Ovary (tissue), 10 donors: ENCODE measurements around the gene PLPP6. TPM values are rescaled to one million over a fixed set of nuclear protein-coding genes. Genes with fewer than 3 reads are reported as not detected.

Experiments
- DNase-seq, 5 donors: peaks; one replicate each; pipeline ENCODE4 v3.0.0-alpha.2; 2019 to 2020
- H3K27ac ChIP-seq, 2 donors: fragments of 200-600 bp; one replicate each; pipeline versions ENCODE4 v1.5.1 to v1.8.0; 2019 to 2022
- H3K27me3 ChIP-seq: fragments of 200-600 bp; one replicate; pipeline ENCODE4 v1.8.0; 2022
- H3K36me3 ChIP-seq: fragments of 200-600 bp; sonication (generic); one replicate; pipeline ENCODE4 v1.5.1; 2019
- H3K4me1 ChIP-seq: one replicate; pipeline ENCODE4 v1.8.1; 2013; ENCODE audit warnings: mild to moderate bottlenecking, moderate library complexity; ENCODE audit not compliant: insufficient read depth
- H3K4me3 ChIP-seq: fragments of 200-600 bp; sonication (generic); one replicate; pipeline ENCODE4 v1.5.1; 2017
- H3K9me3 ChIP-seq, 2 donors: fragments of 200-600 bp in 1 of 2; sonication (generic) in 1 of 2; one replicate each; pipeline versions ENCODE4 v1.5.1 to v1.8.1; 2013 to 2019; ENCODE audit warnings: mild to moderate bottlenecking in 1 of 2, moderate library complexity in 1 of 2
- CTCF ChIP-seq, 3 donors: fragments of 450-650 bp in 2 of 3; fragments of 200-600 bp in 1 of 3; IDR thresholded peaks; one replicate each; pipeline versions ENCODE4 v1.5.1 to v1.8.0; 2016 to 2022; ENCODE audit warnings: antibody characterized with exemption in 3 of 3, mild to moderate bottlenecking in 1 of 3
- EP300 ChIP-seq: sonication (generic); formaldehyde crosslinking; IDR thresholded peaks from one replicate; pipeline ENCODE4 v1.6.1; 2017; ENCODE audit warnings: antibody characterized with exemption
- POLR2A ChIP-seq: fragments of 450-650 bp; IDR thresholded peaks from one replicate; pipeline ENCODE4 v1.6.1; 2017; ENCODE audit warnings: antibody characterized with exemption, mild to moderate bottlenecking, moderate library complexity
- WGBS, 3 donors: extraction: QIAGEN DNeasy Blood & Tissue Kit in 1 of 3; methylation state at CpG; one replicate each; pipeline versions ENCODE4 v1.1.5 to v1.1.7; 2013 to 2017; 5-methylcytosine and 5-hydroxymethylcytosine counted together
- intact Hi-C, 4 donors: fragments of 100-400 bp; cut with DNase I; formaldehyde crosslinking; loops; one replicate each; pipeline versions ENCODE4 v1.11.0 to v1.15.1; 2022 to 2023
- long read RNA-seq, 3 donors: library from polyadenylated mRNA in 2 of 3; unstranded in 2 of 3; transcript quantifications; one replicate each; pipeline ENCODE4 v2.0.0 and lab custom pipeline, GENCODE V29; 2021 to 2026
- polyA plus RNA-seq, 2 donors: library from polyadenylated mRNA; stranded (reverse); fragments of 200-250 nt in 1 of 2; fragments of 350-450 nt in 1 of 2; fragmentation: Illumina TruSeq in 1 of 2; extraction: RNeasy Lipid Tissue Mini Kit (QIAGEN cat#74804) in 1 of 2; gene quantifications; one replicate each; pipeline ENCODE4 v1.2.3, GENCODE V29; 2013 to 2014
- total RNA-seq, 7 donors: library from RNA; depleted of rRNA in 2 of 7; stranded (reverse); fragments of >200 nt in 2 of 7; fragmentation: NEBNext Ultra II Directional in 3 of 7; extraction: Animal tissue kit (Norgen Biotek cat#: 25700) in 3 of 7; gene quantifications; one replicate each; pipeline versions ENCODE4 v1.1.0 to v1.2.4, GENCODE V29; 2016 to 2023
- donor health status: DM: no; HTN: no; CAD: no; lungs with moderate emphysema.
- donor health status: DM: no; HTN: no; CAD: no.
- donor health status: Bipolar disorder and iron deficiency.
- donor health status: DM: yes; HTN: yes; CAD: no.
- donor health status: DM: no; HTN: no; CAD: no.
- donor health status: DM: yes; HTN: yes; CAD: no.

Gene PLPP6
- total RNA-seq (1 to 10 TPM; 4.6 to 10.0 (median 5.2) TPM), polyA plus RNA-seq (1 to 10 TPM; 5.3 to 8.3 TPM)
- long read RNA-seq, donor 1, transcript PLPP6-201 (1 exons, 2,944 nt), result major isoform, 15 of 15 reads
- long read RNA-seq, donor 1, partial matches to known transcripts, result 0 of 15 reads
- long read RNA-seq, donor 1, other reads (novel, unspliced or antisense), result 0 of 15 reads
- long read RNA-seq, donor 2, transcript PLPP6-201 (1 exons, 2,944 nt), result major isoform, 14 of 14 reads
- long read RNA-seq, donor 2, partial matches to known transcripts, result 0 of 14 reads
- long read RNA-seq, donor 2, other reads (novel, unspliced or antisense), result 0 of 14 reads
- long read RNA-seq, donor 3, transcript PLPP6-201 (1 exons, 2,944 nt), result major isoform, 30 of 31 reads
- long read RNA-seq, donor 3, partial matches to known transcripts, result 0 of 31 reads
- long read RNA-seq, donor 3, other reads (novel, unspliced or antisense), result 1 of 31 reads

GRCh38 chr9:4662108-4662988, at the start of gene PLPP6:
PLPP6 (plus strand) TSS chr9:4662294; CDS start chr9:4662376, 82 bp downstream.
- H3K4me1 ChIP-seq, result peaks cover 6% of the 10 kb centered on the region
- peak within 1 kb of the TSS; percentile 15 to 49 for H3K27ac ChIP-seq
- DNase-seq, result peak; percentile 86 to 90 (median 88)
- no peaks in the 10 kb centered on the region for H3K9me3 ChIP-seq
- no peaks in the 10 kb centered on the region for H3K27me3 ChIP-seq
- no peaks in the 10 kb centered on the region for H3K36me3 ChIP-seq
- 3 to 4% (median 3%) methylated on average over 50 to 70 of the region's 70 CpGs for WGBS, 3 donors
- intact Hi-C loops, result loop anchor here (2.0 to 10.0 kb wide), 4 partner anchors 78 to 962 kb away; partner anchors contain the start of genes AK3 (in 3 of the 4) and RIC1 (in 1 of the 4)
- TF ChIP-seq EP300 (no peak), POLR2A (peak; percentile 33), CTCF (IDR thresholded peaks at IDR 0.05) (peak; percentile 46 to 58 (median 55))
- peak within 1 kb of the TSS; percentile 84 for H3K4me3 ChIP-seq

GRCh38 chr9:4614627-4615026, 47.5 kb upstream of the PLPP6 start:
- DNase-seq, result no peak
- no peak for TF ChIP-seq POLR2A
- TF ChIP-seq CTCF (IDR thresholded peaks at IDR 0.05), result no peak
- no peak for TF ChIP-seq EP300
- no peaks in the 10 kb centered on the region for H3K36me3 ChIP-seq
- H3K9me3 ChIP-seq, result no peaks in the 10 kb centered on the region
- H3K4me3 ChIP-seq, result no peak overlapping the region
- intact Hi-C loops, result no loop called here
- H3K27ac ChIP-seq, result no peak overlapping the region
- H3K4me1 ChIP-seq, result no peaks in the 10 kb centered on the region
- H3K27me3 ChIP-seq, result no peaks in the 10 kb centered on the region
- WGBS, 3 donors, result 98 to 100% (median 100%) methylated on average over 1 of the region's 1 CpG

- DNase-seq, result no peak
- no peak overlapping the region for H3K27ac ChIP-seq
- TF ChIP-seq CTCF (IDR thresholded peaks at IDR 0.05) (no peak), EP300 (no peak), POLR2A (no peak)
- no peak overlapping the region for H3K4me3 ChIP-seq
- H3K36me3 ChIP-seq, result no peaks in the 10 kb centered on the region
- H3K27me3 ChIP-seq, result no peaks in the 10 kb centered on the region
- WGBS, 3 donors, result 16 to 23% (median 20%) methylated on average over 4 of the region's 4 CpGs
- no peaks in the 10 kb centered on the region for H3K9me3 ChIP-seq
- intact Hi-C loops, result no loop called here
- peaks cover 1% of the 10 kb centered on the region for H3K4me1 ChIP-seq
Observed at GRCh38 chr9:4615251-4615650, 46.8 kb upstream of the PLPP6 start.

- TF ChIP-seq POLR2A (no peak), EP300 (no peak), CTCF (IDR thresholded peaks at IDR 0.05) (no peak)
- intact Hi-C loops, result no loop called here
- no peaks in the 10 kb centered on the region for H3K9me3 ChIP-seq
- H3K27ac ChIP-seq, result no peak overlapping the region
- no peak overlapping the region for H3K4me3 ChIP-seq
- peaks cover 1% of the 10 kb centered on the region for H3K4me1 ChIP-seq
- H3K36me3 ChIP-seq, result no peaks in the 10 kb centered on the region
- 86 to 94% (median 88%) methylated on average over 5 of the region's 5 CpGs for WGBS, 3 donors
- no peak for DNase-seq
- H3K27me3 ChIP-seq, result no peaks in the 10 kb centered on the region
Observed at GRCh38 chr9:4615778-4616177, 46.3 kb upstream of the PLPP6 start.
